GM12878 (cell line): ENCODE results near the gene EHHADH. TPM values are rescaled to one million over a fixed set of nuclear protein-coding genes. Genes with fewer than 3 reads are reported as not detected.

ENCODE experiments used
- ATAC-seq: fragments of 200-7000 bp; cut with Tn5 transposase; 3 replicates; pipeline ENCODE4 v1.9.1; 2020; ENCODE audit warnings: mild to moderate bottlenecking, moderate library complexity
- BruUV-seq: library from RNA; stranded (reverse); fragments of 400-500 nt; replicated peaks from 2 replicates; lab custom pipeline; 2021; lab: Mats Ljungman, UMichigan
- CTCF ChIA-PET: fragments of 300-600 bp; sonication (Branson Sonifier 250); formaldehyde crosslinking; extraction: SDS; loops from one replicate; lab custom pipeline; 2021; ENCODE audit warnings: inconsistent platforms; lab: Yijun Ruan, JAX
- POLR2A ChIA-PET: fragments of 350-600 bp; formaldehyde crosslinking; extraction: SDS; loops from one replicate; lab custom pipeline; 2021; ENCODE audit warnings: inconsistent platforms; lab: Charles Lee
- RAD21 ChIA-PET: fragments of 300-600 bp; sonication (Branson Sonifier 250); formaldehyde crosslinking; loops from one replicate; lab custom pipeline; 2023; ENCODE audit warnings: antibody characterized with exemption; ENCODE audit not compliant: unreplicated experiment; lab: Charles Lee
- SMC1A ChIA-PET: fragments of 300-600 bp; sonication (Branson Sonifier 250); formaldehyde crosslinking; loops from one replicate; lab custom pipeline; 2023; ENCODE audit not compliant: unreplicated experiment, uncharacterized antibody; lab: Charles Lee
- DNase-seq: peaks from one replicate; pipeline ENCODE4 v3.0.0-alpha.2; 2011; ENCODE audit warnings: low read depth, low spot score
- FAIRE-seq: peaks from 3 replicates; lab custom pipeline; 2011; peaks lifted over from hg19 to GRCh38; lab: Jason Lieb, UNC
- H2AFZ ChIP-seq: 2 replicates; pipeline ENCODE4 v1.6.0; 2011; ENCODE audit warnings: low read depth, low read length, control low read depth; ENCODE audit not compliant: control insufficient read depth
- H3K27ac ChIP-seq: 2 replicates; pipeline ENCODE4 v1.5.1; 2011; ENCODE audit warnings: control low read depth; ENCODE audit not compliant: control insufficient read depth, insufficient read depth
- H3K27me3 ChIP-seq, 2 experiments: replicated peaks in 1 of 2; 2 replicates each; pipeline versions ENCODE4 v1.6.0 to v1.6.1; 2011; ENCODE audit warnings: low read length in 1 of 2; ENCODE audit not compliant: control insufficient read depth in 2 of 2, insufficient read depth in 2 of 2
- H3K36me3 ChIP-seq, 2 experiments: 2 replicates each; pipeline ENCODE4 v1.5.1; 2011; ENCODE audit warnings: low read length in 1 of 2; ENCODE audit not compliant: control insufficient read depth in 2 of 2, insufficient read depth in 2 of 2
- H3K4me1 ChIP-seq: 2 replicates; pipeline ENCODE4 v1.6.1; 2011; ENCODE audit warnings: mild to moderate bottlenecking, low read length, moderate library complexity, mixed read lengths; ENCODE audit not compliant: control insufficient read depth, insufficient read depth
- H3K4me2 ChIP-seq: 2 replicates; pipeline ENCODE4 v1.6.0; 2011; ENCODE audit warnings: control low read depth; ENCODE audit not compliant: control insufficient read depth, insufficient read depth
- H3K4me3 ChIP-seq: fragments of 200-600 bp; sonication (generic); 2 replicates; pipeline ENCODE4 v1.5.1; 2016
- H3K79me2 ChIP-seq: 2 replicates; pipeline ENCODE4 v1.6.0; 2011; ENCODE audit warnings: low read length; ENCODE audit not compliant: control insufficient read depth, insufficient read depth
- H3K9ac ChIP-seq: 2 replicates; pipeline ENCODE4 v1.8.0; 2011; ENCODE audit warnings: low read length, control low read depth, mixed read lengths; ENCODE audit not compliant: control insufficient read depth, insufficient read depth
- H3K9me3 ChIP-seq: replicated peaks from 3 replicates; pipeline ENCODE4 v1.5.1; 2011; ENCODE audit warnings: mild to moderate bottlenecking, low read length; ENCODE audit not compliant: control insufficient read depth, insufficient read depth
- H4K20me1 ChIP-seq: 2 replicates; pipeline ENCODE4 v1.6.0; 2011; ENCODE audit not compliant: control insufficient read depth, insufficient read depth
- HSF1 ChIP-seq: fragments of 150-350 bp; IDR thresholded peaks from 2 replicates; pipeline ENCODE4 v1.6.1; 2014; ENCODE audit warnings: mild to moderate bottlenecking, low read depth, low read length
- IRF5 ChIP-seq: fragments of 450-650 bp; IDR thresholded peaks from 2 replicates; pipeline ENCODE4 v1.6.1; 2017; ENCODE audit warnings: borderline replicate concordance
- KLF5 ChIP-seq: fragments of 450-650 bp; IDR thresholded peaks from 2 replicates; pipeline ENCODE4 v1.6.1; 2014; ENCODE audit warnings: mild to moderate bottlenecking; ENCODE audit not compliant: partially characterized antibody
- MYB ChIP-seq: fragments of 150-350 bp; IDR thresholded peaks from 2 replicates; pipeline ENCODE4 v1.6.1; 2014; ENCODE audit warnings: mild to moderate bottlenecking, low read depth, low read length, borderline replicate concordance
- MYC ChIP-seq: IDR thresholded peaks from 2 replicates; pipeline ENCODE4 v1.6.1; 2011; ENCODE audit warnings: mild to moderate bottlenecking, low read length, moderate library complexity, inconsistent platforms; ENCODE audit not compliant: insufficient read depth, insufficient replicate concordance, insufficient read length, severe bottlenecking
- NR2C2 ChIP-seq: IDR thresholded peaks from 2 replicates; pipeline ENCODE4 v1.6.1; 2011; ENCODE audit warnings: borderline replicate concordance, low read depth; ENCODE audit not compliant: control insufficient read depth, insufficient read length
- SMAD5 ChIP-seq: IDR thresholded peaks from 2 replicates; pipeline ENCODE4 v1.6.1; 2016; ENCODE audit warnings: antibody characterized with exemption, low read depth
- TAF1 ChIP-seq: IDR thresholded peaks from 2 replicates; pipeline ENCODE4 v1.6.1; 2011; ENCODE audit warnings: mild to moderate bottlenecking, low read depth, low read length, borderline replicate concordance
- YBX1 ChIP-seq: fragments of 450-650 bp; IDR thresholded peaks from 2 replicates; pipeline ENCODE4 v1.6.1; 2016; ENCODE audit warnings: antibody characterized with exemption
- WGBS: methylation state at CpG from one replicate; pipeline ENCODE4 v1.1.6; 2016; ENCODE audit warnings: low lambda C conversion rate; ENCODE audit not compliant: insufficient replicate concordance, insufficient coverage; ENCODE audit errors: missing lambda C conversion rate; 5-methylcytosine and 5-hydroxymethylcytosine counted together
- in situ Hi-C: fragments of 300-500 bp; cut with MboI; formaldehyde crosslinking; loops from 9 replicates; pipeline ENCODE4 v1.14.3; 2018; ENCODE audit warnings: mixed read lengths
- intact Hi-C: fragments of 100-400 bp; cut with micrococcal nuclease; formaldehyde crosslinking; loops from one replicate; pipeline ENCODE4 v1.14.2; 2022; ENCODE audit not compliant: unreplicated experiment
- polyA plus RNA-seq, 11 experiments: library from polyadenylated mRNA; depleted of rRNA in 4 of 11; unstranded in 6 of 11; stranded (reverse) in 5 of 11; fragments of >200 nt; fragmentation: Nextera tagmentation in 4 of 11; fragmentation: Illumina TruSeq in 1 of 11; extraction: Ambion mirVana in 4 of 11; extraction: Trizol in 1 of 11; gene quantifications; 1 replicate in 1 of 11; 2 replicates in 10 of 11; pipeline versions ENCODE4 v1.2.1 to v1.2.3, GENCODE V29; 2011 to 2016; ENCODE audit warnings: inconsistent platforms in 2 of 11, missing spikeins in 2 of 11, low read depth in 1 of 11
- total RNA-seq, 4 experiments: library from RNA; depleted of rRNA in 3 of 4; stranded (reverse); fragments of >200 nt in 3 of 4; fragmentation: Illumina TruSeq in 1 of 4; extraction: Trizol in 1 of 4; gene quantifications; 2 replicates each; pipeline versions ENCODE4 v1.2.1 to v1.2.3, GENCODE V29; 2013 to 2021
- TF ChIP-seq, protein P1 (sequence below): fragments of 450-650 bp; IDR thresholded peaks from 2 replicates; pipeline ENCODE4 v1.6.1; 2018; ENCODE audit warnings: borderline replicate concordance, mild to moderate bottlenecking; ENCODE audit not compliant: partially characterized antibody

Gene EHHADH
- total and polyA plus RNA-seq, 10 of the 15 experiments (the other 5 are each of a cell fraction or from before 2014, with no cell fraction given): 0.96 to 8.4 (median 5.3) TPM

DNA sequence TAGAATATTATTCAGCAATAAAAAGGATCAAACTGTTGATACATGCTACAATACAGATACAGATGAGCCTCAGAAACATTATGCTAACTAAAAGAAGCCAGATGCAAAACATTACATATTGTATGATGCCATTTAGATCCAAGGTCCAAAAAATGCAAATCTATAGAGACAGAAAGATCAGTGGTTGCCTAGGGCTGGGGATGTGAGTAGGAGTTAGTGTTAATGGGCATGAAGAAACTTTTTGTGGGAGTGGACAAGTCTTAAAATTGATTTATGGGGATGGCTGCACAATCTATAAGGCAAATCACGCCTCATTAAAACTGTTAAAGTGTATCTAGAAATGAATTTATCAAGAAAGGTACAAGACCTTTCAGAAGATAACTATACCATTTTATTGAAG is 45.0 kb downstream of the EHHADH start:
- ATAC-seq (no peak), DNase-seq (no peak), FAIRE-seq (no peak)
- TF ChIP-seq IRF5 (no peak), MYC (no peak), KLF5 (no peak)
- Histone ChIP-seq H3K27me3 (no peaks in the 10 kb centered on the region), H3K27ac (peak overlapping the region; percentile 64), H3K9ac (no peak overlapping the region), H3K9me3 (no peaks in the 10 kb centered on the region), H4K20me1 (no peaks in the 10 kb centered on the region), H3K4me3 (no peak overlapping the region), H2AFZ (no peak overlapping the region), H3K4me2 (peak overlapping the region; percentile 68), H3K4me1 (peaks cover 17% of the 10 kb centered on the region), H3K36me3 (no peaks in the 10 kb centered on the region), H3K79me2 (no peaks in the 10 kb centered on the region)
- ChIA-PET SMC1A (no interaction called here), CTCF (no interaction called here), POLR2A (no interaction called here), RAD21 (no interaction called here)
- intact Hi-C loops (no loop called here), in situ Hi-C loops (no loop called here)
- no TSS peak for BruUV-seq
- 100% methylated on average over 1 of the region's 1 CpG for WGBS

GRCh38 chr3:185207931-185208746 is 45.7 kb downstream of the EHHADH start:
- SMC1A ChIA-PET: interaction anchor here (1.2 to 1.3 kb wide), 2 partner anchors 20 to 101 kb away, joined by 3 to 5 read pairs; no protein-coding TSS in a partner anchor
- Histone ChIP-seq H3K27ac (peak overlapping the region; percentile 64), H3K9me3 (no peaks in the 10 kb centered on the region), H3K27me3 (no peaks in the 10 kb centered on the region), H3K4me3 (no peak overlapping the region), H3K9ac (no peak overlapping the region), H2AFZ (peak overlapping the region; percentile 43), H4K20me1 (no peaks in the 10 kb centered on the region), H3K79me2 (no peaks in the 10 kb centered on the region), H3K36me3 (no peaks in the 10 kb centered on the region), H3K4me1 (peaks cover 17% of the 10 kb centered on the region), H3K4me2 (peak overlapping the region; percentile 68)
- peak; percentile 83 for DNase-seq
- POLR2A ChIA-PET: no interaction called here
- FAIRE-seq: peak; percentile 90
- intact Hi-C loops (no loop called here), in situ Hi-C loops (no loop called here)
- RAD21 ChIA-PET: no interaction called here
- WGBS: 2% methylated on average over 6 of the region's 6 CpGs
- BruUV-seq: no TSS peak
- ATAC-seq: peak; percentile 100
- CTCF ChIA-PET: no interaction called here
- TF ChIP-seq YBX1 (no peak), MYB (no peak), NR2C2 (no peak), TAF1 (no peak), SMAD5 (no peak), HSF1 (no peak), MYC (no peak)
- TF ChIP-seq, protein P1, sequence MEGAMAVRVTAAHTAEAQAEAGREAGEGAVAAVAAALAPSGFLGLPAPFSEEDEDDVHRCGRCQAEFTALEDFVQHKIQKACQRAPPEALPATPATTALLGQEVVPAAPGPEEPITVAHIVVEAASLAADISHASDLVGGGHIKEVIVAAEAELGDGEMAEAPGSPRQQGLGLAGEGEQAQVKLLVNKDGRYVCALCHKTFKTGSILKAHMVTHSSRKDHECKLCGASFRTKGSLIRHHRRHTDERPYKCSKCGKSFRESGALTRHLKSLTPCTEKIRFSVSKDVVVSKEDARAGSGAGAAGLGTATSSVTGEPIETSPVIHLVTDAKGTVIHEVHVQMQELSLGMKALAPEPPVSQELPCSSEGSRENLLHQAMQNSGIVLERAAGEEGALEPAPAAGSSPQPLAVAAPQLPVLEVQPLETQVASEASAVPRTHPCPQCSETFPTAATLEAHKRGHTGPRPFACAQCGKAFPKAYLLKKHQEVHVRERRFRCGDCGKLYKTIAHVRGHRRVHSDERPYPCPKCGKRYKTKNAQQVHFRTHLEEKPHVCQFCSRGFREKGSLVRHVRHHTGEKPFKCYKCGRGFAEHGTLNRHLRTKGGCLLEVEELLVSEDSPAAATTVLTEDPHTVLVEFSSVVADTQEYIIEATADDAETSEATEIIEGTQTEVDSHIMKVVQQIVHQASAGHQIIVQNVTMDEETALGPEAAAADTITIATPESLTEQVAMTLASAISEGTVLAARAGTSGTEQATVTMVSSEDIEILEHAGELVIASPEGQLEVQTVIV: no peak
